Measurements from ENCODE around the gene WDR27. TPM values are rescaled to one million over a fixed set of nuclear protein-coding genes. Genes with fewer than 3 reads are reported as not detected.
A peak's percentile ranks its signal among the peaks of the same experiment; 100 is the strongest.

WDR27 gene
- total and polyA plus RNA-seq, 2 experiments from 2014 or later: 54.4 to 83.0 TPM

DNA sequence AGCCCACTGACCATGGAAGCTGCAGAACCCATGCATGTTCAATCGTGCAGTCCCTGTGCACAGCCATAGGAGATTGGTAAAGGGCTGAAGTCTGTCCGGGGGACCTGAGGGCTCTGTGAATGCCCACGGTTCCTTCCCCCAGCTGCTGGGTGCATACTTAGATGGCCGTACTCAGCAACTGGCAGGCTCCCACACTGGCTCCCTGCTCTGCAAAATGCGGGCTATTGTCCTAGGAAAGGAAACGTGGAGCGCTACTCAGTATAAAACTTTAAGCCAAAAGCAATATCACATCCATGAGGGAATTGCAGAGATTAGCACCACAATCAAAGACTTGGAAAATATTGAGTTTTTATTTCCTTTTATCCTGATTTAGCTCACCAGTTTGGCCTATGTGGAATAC, 202.0 kb downstream of the WDR27 start:
- no peak overlapping the region for H3K27ac ChIP-seq
- no peak overlapping the region for H3K4me3 ChIP-seq
- TF ChIP-seq, protein P1, sequence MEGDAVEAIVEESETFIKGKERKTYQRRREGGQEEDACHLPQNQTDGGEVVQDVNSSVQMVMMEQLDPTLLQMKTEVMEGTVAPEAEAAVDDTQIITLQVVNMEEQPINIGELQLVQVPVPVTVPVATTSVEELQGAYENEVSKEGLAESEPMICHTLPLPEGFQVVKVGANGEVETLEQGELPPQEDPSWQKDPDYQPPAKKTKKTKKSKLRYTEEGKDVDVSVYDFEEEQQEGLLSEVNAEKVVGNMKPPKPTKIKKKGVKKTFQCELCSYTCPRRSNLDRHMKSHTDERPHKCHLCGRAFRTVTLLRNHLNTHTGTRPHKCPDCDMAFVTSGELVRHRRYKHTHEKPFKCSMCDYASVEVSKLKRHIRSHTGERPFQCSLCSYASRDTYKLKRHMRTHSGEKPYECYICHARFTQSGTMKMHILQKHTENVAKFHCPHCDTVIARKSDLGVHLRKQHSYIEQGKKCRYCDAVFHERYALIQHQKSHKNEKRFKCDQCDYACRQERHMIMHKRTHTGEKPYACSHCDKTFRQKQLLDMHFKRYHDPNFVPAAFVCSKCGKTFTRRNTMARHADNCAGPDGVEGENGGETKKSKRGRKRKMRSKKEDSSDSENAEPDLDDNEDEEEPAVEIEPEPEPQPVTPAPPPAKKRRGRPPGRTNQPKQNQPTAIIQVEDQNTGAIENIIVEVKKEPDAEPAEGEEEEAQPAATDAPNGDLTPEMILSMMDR (IDR thresholded peaks at IDR 0.05; ENCODE audit: low read depth, low read length): no peak
- H3K27me3 ChIP-seq: no peaks in the 10 kb centered on the region
- no peaks in the 10 kb centered on the region for H3K36me3 ChIP-seq
- DNase-seq (ENCODE audit: low read depth in 1 of 2, low spot score in 1 of 2): no peak
- H3K4me1 ChIP-seq (ENCODE audit: low read depth): no peaks in the 10 kb centered on the region
- H3K9me3 ChIP-seq (ENCODE audit: low read depth): no peaks in the 10 kb centered on the region

DNA sequence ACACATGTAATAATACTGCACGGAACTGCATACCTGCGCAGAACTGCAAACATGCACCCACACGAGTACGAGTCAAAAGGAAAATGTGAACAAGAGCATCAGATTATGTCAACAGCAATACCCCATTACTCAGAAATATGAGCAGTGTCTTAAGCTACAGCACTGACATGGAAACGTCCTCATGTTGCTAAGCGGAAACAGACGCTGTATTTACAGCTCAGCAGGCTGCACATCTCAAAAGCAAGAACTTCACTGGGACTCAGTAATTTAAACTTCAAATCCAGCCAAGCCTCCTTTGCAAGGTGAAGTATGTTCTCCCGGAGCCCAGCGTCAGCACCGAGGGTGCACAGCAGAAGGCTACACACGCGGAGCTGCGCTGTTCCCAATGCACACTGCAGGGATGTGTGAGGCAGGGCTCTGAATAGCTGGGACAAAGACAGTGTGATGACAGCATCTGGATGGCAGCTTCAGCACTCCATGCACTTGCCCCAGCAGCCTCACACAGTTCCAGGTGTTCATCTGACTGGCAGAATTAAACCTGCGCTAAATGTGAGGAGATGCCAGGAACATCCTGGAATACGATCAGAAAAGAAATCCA, 202.8 kb downstream of the WDR27 start:
- Histone ChIP-seq H3K27me3 (no peaks in the 10 kb centered on the region), H3K27ac (no peak overlapping the region), H3K4me1 (ENCODE audit: low read depth) (no peaks in the 10 kb centered on the region), H3K4me3 (no peak overlapping the region), H3K36me3 (no peaks in the 10 kb centered on the region), H3K9me3 (ENCODE audit: low read depth) (no peaks in the 10 kb centered on the region)
- DNase-seq (ENCODE audit: low read depth in 1 of 2, low spot score in 1 of 2): no peak
- TF ChIP-seq, protein P1 (IDR thresholded peaks at IDR 0.05; ENCODE audit: low read depth, low read length): no peak

DNA sequence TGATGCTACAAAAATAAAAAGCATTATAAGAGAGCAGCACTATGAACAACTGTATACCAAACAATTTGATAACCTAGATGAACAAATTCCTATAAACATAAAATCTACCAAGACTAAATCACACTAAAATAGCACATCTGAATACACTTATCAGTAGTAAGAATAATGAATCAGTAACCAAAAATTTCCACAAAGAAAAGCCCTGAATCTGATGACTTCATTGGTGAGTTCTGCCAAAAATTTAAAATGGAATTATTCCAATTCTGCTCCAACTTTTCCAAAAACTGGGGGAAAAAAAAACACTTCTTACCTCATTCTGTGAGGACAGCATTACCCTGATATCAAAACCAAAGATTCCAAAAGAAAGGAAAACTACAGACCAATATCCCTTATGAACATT, 206.2 kb downstream of the WDR27 start:
- no peak overlapping the region for H3K4me3 ChIP-seq
- H3K27me3 ChIP-seq: no peaks in the 10 kb centered on the region
- DNase-seq (ENCODE audit: low read depth in 1 of 2, low spot score in 1 of 2): peak in 1 of 2 donors; percentile 54
- no peaks in the 10 kb centered on the region for H3K9me3 ChIP-seq (ENCODE audit: low read depth)
- H3K36me3 ChIP-seq: no peaks in the 10 kb centered on the region
- H3K27ac ChIP-seq: no peak overlapping the region
- no peaks in the 10 kb centered on the region for H3K4me1 ChIP-seq (ENCODE audit: low read depth)
- TF ChIP-seq, protein P1 (IDR thresholded peaks at IDR 0.05; ENCODE audit: low read depth, low read length): no peak

DNA sequence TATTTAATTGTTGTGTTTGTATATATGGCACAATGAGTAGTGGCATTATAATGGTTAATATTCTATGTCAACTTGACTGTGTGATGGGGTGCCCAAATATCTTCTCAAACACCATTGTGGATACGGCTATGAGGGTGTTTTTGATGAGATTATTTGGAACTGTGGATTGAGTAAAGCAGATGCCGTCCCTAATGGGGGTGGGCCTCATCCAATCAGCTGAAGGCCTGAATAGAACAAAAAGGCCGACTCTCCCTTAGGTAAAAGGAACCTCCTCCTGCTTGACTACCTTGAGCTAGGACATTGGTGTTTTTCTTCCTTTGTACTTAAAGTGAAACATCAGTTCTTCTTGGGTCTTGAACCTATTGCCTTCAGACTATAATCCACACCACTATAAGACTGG, 207.8 kb downstream of the WDR27 start:
- DNase-seq (ENCODE audit: low read depth in 1 of 2, low spot score in 1 of 2): no peak
- Histone ChIP-seq H3K36me3 (no peaks in the 10 kb centered on the region), H3K4me1 (ENCODE audit: low read depth) (no peaks in the 10 kb centered on the region), H3K27ac (no peak overlapping the region), H3K27me3 (no peaks in the 10 kb centered on the region), H3K9me3 (ENCODE audit: low read depth) (no peaks in the 10 kb centered on the region), H3K4me3 (no peak overlapping the region)
- TF ChIP-seq, protein P1 (IDR thresholded peaks at IDR 0.05; ENCODE audit: low read depth, low read length): no peak

DNA sequence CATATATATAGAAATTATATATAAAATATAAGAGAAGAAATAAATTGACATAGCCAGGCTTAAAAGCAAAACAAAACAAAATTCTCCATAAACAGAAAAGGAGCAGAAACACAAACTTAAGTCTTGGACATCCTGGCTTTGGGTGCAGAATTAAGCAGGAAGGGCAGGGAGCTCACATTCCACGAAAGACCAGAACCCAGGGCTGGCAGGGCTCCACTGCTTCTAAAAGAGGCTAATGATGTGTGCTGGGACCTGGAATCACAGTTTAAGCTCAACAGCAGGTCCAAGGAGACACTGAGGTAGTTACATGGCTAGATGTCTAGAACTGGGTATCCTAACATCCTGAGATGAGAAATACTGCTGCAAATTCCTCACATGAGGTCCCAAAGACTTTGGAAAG, 210.3 kb downstream of the WDR27 start:
- Histone ChIP-seq H3K27me3 (no peaks in the 10 kb centered on the region), H3K4me3 (no peak overlapping the region), H3K9me3 (ENCODE audit: low read depth) (no peaks in the 10 kb centered on the region), H3K36me3 (no peaks in the 10 kb centered on the region), H3K4me1 (ENCODE audit: low read depth) (no peaks in the 10 kb centered on the region), H3K27ac (no peak overlapping the region)
- no peak for DNase-seq (ENCODE audit: low read depth in 1 of 2, low spot score in 1 of 2)
- TF ChIP-seq, protein P1 (IDR thresholded peaks at IDR 0.05; ENCODE audit: low read depth, low read length): no peak
